Measurements from ENCODE around the gene ACTBL2. TPM values are rescaled to one million over a fixed set of nuclear protein-coding genes. Genes with fewer than 3 reads are reported as not detected.

Gene ACTBL2
- total RNA-seq, 2 donors from 2014 or later, result not detected

- 55 to 60% methylated on average over 4 of the region's 4 CpGs for WGBS, 2 donors
- no peaks in the 10 kb centered on the region for H3K27me3 ChIP-seq
- ATAC-seq, result no peak
- H3K27ac ChIP-seq, result peak overlapping the region in 1 of 4 donors; percentile 6
- TF ChIP-seq POLR2A (IDR thresholded peaks at IDR 0.05), result no peak
- TF ChIP-seq, protein P1, sequence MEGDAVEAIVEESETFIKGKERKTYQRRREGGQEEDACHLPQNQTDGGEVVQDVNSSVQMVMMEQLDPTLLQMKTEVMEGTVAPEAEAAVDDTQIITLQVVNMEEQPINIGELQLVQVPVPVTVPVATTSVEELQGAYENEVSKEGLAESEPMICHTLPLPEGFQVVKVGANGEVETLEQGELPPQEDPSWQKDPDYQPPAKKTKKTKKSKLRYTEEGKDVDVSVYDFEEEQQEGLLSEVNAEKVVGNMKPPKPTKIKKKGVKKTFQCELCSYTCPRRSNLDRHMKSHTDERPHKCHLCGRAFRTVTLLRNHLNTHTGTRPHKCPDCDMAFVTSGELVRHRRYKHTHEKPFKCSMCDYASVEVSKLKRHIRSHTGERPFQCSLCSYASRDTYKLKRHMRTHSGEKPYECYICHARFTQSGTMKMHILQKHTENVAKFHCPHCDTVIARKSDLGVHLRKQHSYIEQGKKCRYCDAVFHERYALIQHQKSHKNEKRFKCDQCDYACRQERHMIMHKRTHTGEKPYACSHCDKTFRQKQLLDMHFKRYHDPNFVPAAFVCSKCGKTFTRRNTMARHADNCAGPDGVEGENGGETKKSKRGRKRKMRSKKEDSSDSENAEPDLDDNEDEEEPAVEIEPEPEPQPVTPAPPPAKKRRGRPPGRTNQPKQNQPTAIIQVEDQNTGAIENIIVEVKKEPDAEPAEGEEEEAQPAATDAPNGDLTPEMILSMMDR (IDR thresholded peaks at IDR 0.05), result no peak
- intact Hi-C loops (cut with DNase I), result no loop called here
- H3K4me1 ChIP-seq, result peaks cover 30% of the 10 kb centered on the region
- DNase-seq, result no peak
- no peak overlapping the region for H3K4me3 ChIP-seq
- H3K36me3 ChIP-seq (replicated peaks in 1 of 2; ENCODE audit: insufficient read depth in 1 of 2, low read depth in 2 of 2), result no peaks in the 10 kb centered on the region
- no peaks in the 10 kb centered on the region for H3K9me3 ChIP-seq
These were observed 31.4 kb downstream of the ACTBL2 start for GRCh38 chr5:57450991-57451876.

DNA sequence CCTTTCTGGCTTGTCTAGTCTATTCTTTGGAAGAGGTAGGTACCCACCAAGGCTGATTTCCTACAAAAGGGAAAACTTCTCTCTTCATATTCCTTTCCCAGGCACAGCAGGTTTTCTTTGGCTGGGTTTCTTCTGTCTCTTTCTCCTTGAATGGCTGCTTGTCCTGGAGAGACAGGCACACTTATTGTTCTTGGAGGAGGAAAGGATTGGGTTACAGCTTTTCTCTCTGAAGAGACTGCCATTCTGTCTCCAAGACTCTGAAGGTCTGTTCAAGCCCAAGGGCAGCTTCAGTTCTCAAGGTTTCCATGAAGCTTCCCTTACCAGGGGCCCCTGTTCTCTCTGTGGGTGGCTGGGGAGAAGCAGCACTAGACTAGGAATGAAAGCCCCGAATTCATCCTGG lies 33.9 kb downstream of the ACTBL2 start:
- intact Hi-C loops (cut with DNase I), result no loop called here
- 77 to 91% methylated on average over 1 of the region's 1 CpG for WGBS, 2 donors
- ATAC-seq (no peak), DNase-seq (no peak)
- H3K4me1 ChIP-seq, result peaks cover 30% of the 10 kb centered on the region
- no peaks in the 10 kb centered on the region for H3K27me3 ChIP-seq
- H3K36me3 ChIP-seq (replicated peaks in 1 of 2; ENCODE audit: insufficient read depth in 1 of 2, low read depth in 2 of 2), result no peaks in the 10 kb centered on the region
- no peak overlapping the region for H3K4me3 ChIP-seq
- TF ChIP-seq, protein P1 (IDR thresholded peaks at IDR 0.05), result no peak
- TF ChIP-seq POLR2A (IDR thresholded peaks at IDR 0.05), result no peak
- no peaks in the 10 kb centered on the region for H3K9me3 ChIP-seq
- no peak overlapping the region for H3K27ac ChIP-seq

GRCh38 chr5:57448287-57448686 lies 34.3 kb downstream of the ACTBL2 start:
- TF ChIP-seq, protein P1 (IDR thresholded peaks at IDR 0.05), result no peak
- no peak for TF ChIP-seq POLR2A (IDR thresholded peaks at IDR 0.05)
- Histone ChIP-seq H3K27ac (no peak overlapping the region), H3K4me3 (no peak overlapping the region), H3K36me3 (replicated peaks in 1 of 2; ENCODE audit: insufficient read depth in 1 of 2, low read depth in 2 of 2) (no peaks in the 10 kb centered on the region), H3K27me3 (no peaks in the 10 kb centered on the region), H3K9me3 (no peaks in the 10 kb centered on the region), H3K4me1 (peaks cover 25% of the 10 kb centered on the region)
- intact Hi-C loops (cut with DNase I), result no loop called here
- DNase-seq (no peak), ATAC-seq (no peak)
- 84 to 95% methylated on average over 4 of the region's 4 CpGs for WGBS, 2 donors

DNA sequence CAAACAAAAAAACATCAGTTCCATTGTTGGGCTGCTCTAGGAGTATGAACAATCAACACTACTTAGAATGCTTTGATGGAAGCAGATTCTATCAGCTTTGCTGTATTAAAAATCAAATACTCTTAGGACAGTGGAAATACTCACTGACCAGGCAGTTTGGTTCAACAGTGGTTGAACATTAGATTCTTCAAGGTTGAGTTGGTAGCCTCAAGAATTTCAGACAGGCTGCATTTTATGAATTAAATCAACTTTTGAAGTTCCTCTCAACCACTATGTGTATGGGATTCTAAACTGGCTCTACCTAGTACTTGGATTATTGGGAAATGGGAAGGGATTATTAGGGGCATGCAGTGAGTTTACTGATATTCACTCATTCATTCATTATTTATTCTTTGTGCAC lies 35.0 kb downstream of the ACTBL2 start:
- DNase-seq, result no peak
- intact Hi-C loops (cut with DNase I), result no loop called here
- no peak overlapping the region for H3K27ac ChIP-seq

More for the DNA sequence above, 35.0 kb downstream of the ACTBL2 start:
- no peaks in the 10 kb centered on the region for H3K36me3 ChIP-seq (replicated peaks in 1 of 2; ENCODE audit: insufficient read depth in 1 of 2, low read depth in 2 of 2)
- TF ChIP-seq POLR2A (IDR thresholded peaks at IDR 0.05), result no peak
- TF ChIP-seq, protein P1 (IDR thresholded peaks at IDR 0.05), result no peak
- no peaks in the 10 kb centered on the region for H3K27me3 ChIP-seq
- no peaks in the 10 kb centered on the region for H3K9me3 ChIP-seq
- ATAC-seq, result no peak
- H3K4me1 ChIP-seq, result peaks cover 19% of the 10 kb centered on the region
- no peak overlapping the region for H3K4me3 ChIP-seq
